H9 (cell line): ENCODE data around the gene ZNF786. TPM values are rescaled to one million over a fixed set of nuclear protein-coding genes. Genes with fewer than 3 reads are reported as not detected.

Source experiments
- DNase-seq: peaks from one replicate; pipeline ENCODE4 v3.0.0-alpha.2; 2017
- H2AFZ ChIP-seq: one replicate; pipeline ENCODE4 v1.6.1; 2013; ENCODE audit warnings: mild to moderate bottlenecking, low read length, control low read depth, moderate library complexity
- H2AK5ac ChIP-seq: 2 replicates; pipeline ENCODE4 v1.6.1; 2013; ENCODE audit warnings: low read length, control low read depth, mixed read lengths; ENCODE audit not compliant: insufficient read length
- H2BK120ac ChIP-seq: one replicate; pipeline ENCODE4 v1.6.1; 2013; ENCODE audit warnings: low read depth, mild to moderate bottlenecking, low read length, control low read depth, inconsistent platforms; ENCODE audit not compliant: poor library complexity, severe bottlenecking
- H2BK12ac ChIP-seq: 2 replicates; pipeline ENCODE4 v1.6.1; 2013; ENCODE audit warnings: low read length, control low read depth, mixed read lengths, low read depth; ENCODE audit not compliant: insufficient read length
- H2BK15ac ChIP-seq: 2 replicates; pipeline ENCODE4 v1.6.1; 2013; ENCODE audit warnings: low read depth, low read length, control low read depth
- H2BK20ac ChIP-seq: one replicate; pipeline ENCODE4 v1.6.1; 2013; ENCODE audit warnings: low read depth, mild to moderate bottlenecking, low read length, control low read depth, inconsistent platforms; ENCODE audit not compliant: poor library complexity, severe bottlenecking
- H2BK5ac ChIP-seq: 2 replicates; pipeline ENCODE4 v1.6.1; 2013; ENCODE audit warnings: low read length, control low read depth, mixed read lengths; ENCODE audit not compliant: insufficient read length
- H3K14ac ChIP-seq: 2 replicates; pipeline ENCODE4 v1.6.1; 2013; ENCODE audit warnings: low read length, control low read depth; ENCODE audit not compliant: insufficient read depth
- H3K18ac ChIP-seq: 2 replicates; pipeline ENCODE4 v1.6.1; 2013; ENCODE audit warnings: low read depth, mild to moderate bottlenecking, mixed read lengths, low read length, control low read depth; ENCODE audit not compliant: insufficient read length
- H3K23ac ChIP-seq: 2 replicates; pipeline ENCODE4 v1.6.1; 2013; ENCODE audit warnings: low read length, control low read depth, mixed read lengths, low read depth; ENCODE audit not compliant: insufficient read length
- H3K23me2 ChIP-seq: 2 replicates; pipeline ENCODE4 v1.6.1; 2013; ENCODE audit warnings: low read depth, mild to moderate bottlenecking, mixed read lengths, low read length, control low read depth; ENCODE audit not compliant: insufficient read length, poor library complexity, severe bottlenecking
- H3K27ac ChIP-seq: 2 replicates; pipeline ENCODE4 v1.5.1; 2013; ENCODE audit warnings: low read length, control low read depth, mixed read lengths, low read depth; ENCODE audit not compliant: insufficient read length
- H3K27me3 ChIP-seq: 2 replicates; pipeline ENCODE4 v1.6.1; 2013; ENCODE audit warnings: low read length, control low read depth, inconsistent platforms; ENCODE audit not compliant: insufficient read depth
- H3K4ac ChIP-seq: 2 replicates; pipeline ENCODE4 v1.6.1; 2013; ENCODE audit warnings: low read depth, mild to moderate bottlenecking, control low read depth, inconsistent platforms, low read length, moderate library complexity
- H3K4me1 ChIP-seq: 2 replicates; pipeline ENCODE4 v1.6.1; 2013; ENCODE audit warnings: low read length, control low read depth, inconsistent platforms; ENCODE audit not compliant: insufficient read depth
- H3K4me2 ChIP-seq: 2 replicates; pipeline ENCODE4 v1.6.1; 2013; ENCODE audit warnings: low read length, control low read depth, mixed read lengths; ENCODE audit not compliant: insufficient read length, insufficient read depth
- H3K56ac ChIP-seq: 2 replicates; pipeline ENCODE4 v1.6.1; 2013; ENCODE audit warnings: low read depth, mild to moderate bottlenecking, mixed read lengths, low read length, control low read depth; ENCODE audit not compliant: insufficient read length
- H3K79me1 ChIP-seq: 2 replicates; pipeline ENCODE4 v1.6.1; 2013; ENCODE audit warnings: low read depth, mild to moderate bottlenecking, moderate library complexity, low read length, control low read depth, inconsistent platforms; ENCODE audit not compliant: insufficient read depth, poor library complexity, severe bottlenecking
- H3K79me2 ChIP-seq: 2 replicates; pipeline ENCODE4 v1.6.1; 2013; ENCODE audit warnings: low read length, control low read depth, inconsistent platforms; ENCODE audit not compliant: insufficient read depth
- H3K9ac ChIP-seq: 2 replicates; pipeline ENCODE4 v1.6.1; 2013; ENCODE audit warnings: low read length, control low read depth, mixed read lengths; ENCODE audit not compliant: insufficient read length; ENCODE audit errors: extremely low read depth
- H3K9me3 ChIP-seq: one replicate; pipeline ENCODE4 v1.6.1; 2013; ENCODE audit warnings: low read depth, low read length, inconsistent platforms; ENCODE audit not compliant: control insufficient read depth
- H3T11ph ChIP-seq: one replicate; pipeline ENCODE4 v1.6.1; 2013; ENCODE audit warnings: mild to moderate bottlenecking, low read length, control low read depth, inconsistent platforms
- H4K20me1 ChIP-seq: one replicate; pipeline ENCODE4 v1.6.1; 2013; ENCODE audit not compliant: control insufficient read depth, insufficient read length, insufficient read depth
- H4K5ac ChIP-seq: 2 replicates; pipeline ENCODE4 v1.6.1; 2013; ENCODE audit warnings: low read depth, mild to moderate bottlenecking, mixed read lengths, low read length, control low read depth; ENCODE audit not compliant: insufficient read length
- H4K8ac ChIP-seq: replicated peaks from 2 replicates; pipeline ENCODE4 v1.6.1; 2013; ENCODE audit warnings: low read length, control low read depth, mixed read lengths, low read depth; ENCODE audit not compliant: insufficient read length
- H4K91ac ChIP-seq: 2 replicates; pipeline ENCODE4 v1.6.1; 2013; ENCODE audit warnings: low read depth, mild to moderate bottlenecking, moderate library complexity, mixed read lengths, low read length, control low read depth; ENCODE audit not compliant: insufficient read length
- H3K27ac Mint-ChIP-seq, 3 experiments: 2 replicates in 2 of 3; 3 replicates in 1 of 3; pipeline ENCODE4 v1.8.0; 2020 to 2021; ENCODE audit warnings: mixed read lengths in 3 of 3, mild to moderate bottlenecking in 1 of 3, moderate library complexity in 1 of 3
- H3K27me3 Mint-ChIP-seq: 2 replicates; pipeline ENCODE4 v1.8.0; 2021; ENCODE audit warnings: low read depth, mild to moderate bottlenecking, moderate library complexity, mixed read lengths
- H3K36me3 Mint-ChIP-seq, 3 experiments: 2 replicates in 2 of 3; 3 replicates in 1 of 3; pipeline ENCODE4 v1.8.0; 2020 to 2021; ENCODE audit warnings: low read depth in 3 of 3, mixed read lengths in 3 of 3; ENCODE audit not compliant: insufficient read depth in 1 of 3
- H3K4me1 Mint-ChIP-seq, 2 experiments: 2 replicates each; pipeline ENCODE4 v1.8.0; 2020; ENCODE audit warnings: mixed read lengths in 2 of 2
- H3K4me3 Mint-ChIP-seq, 2 experiments: 2 replicates in 1 of 2; 3 replicates in 1 of 2; pipeline ENCODE4 v1.8.0; 2020 to 2021; ENCODE audit warnings: mild to moderate bottlenecking in 2 of 2, mixed read lengths in 2 of 2, moderate library complexity in 1 of 2
- H3K9me3 Mint-ChIP-seq, 2 experiments: 2 replicates in 1 of 2; 3 replicates in 1 of 2; pipeline ENCODE4 v1.8.0; 2020; ENCODE audit warnings: mild to moderate bottlenecking in 2 of 2, mixed read lengths in 2 of 2, moderate library complexity in 1 of 2
- CTCF ChIP-seq: fragments of 200-600 bp; sonication (generic); conservative IDR thresholded peaks from 3 replicates; pipeline ENCODE4 v1.8.0; 2021; ENCODE audit warnings: antibody characterized with exemption, mild to moderate bottlenecking
- WGBS: extraction: QIAGEN DNeasy Blood & Tissue Kit; methylation state at CpG from one replicate; pipeline ENCODE4 v1.1.7; 2013; ENCODE audit warnings: missing lambda C conversion rate, low lambda C conversion rate, mixed read lengths; ENCODE audit not compliant: insufficient read length; ENCODE audit errors: extremely low coverage; 5-methylcytosine and 5-hydroxymethylcytosine counted together
- total RNA-seq: library from RNA; stranded (reverse); gene quantifications from 2 replicates; pipeline ENCODE4 v1.2.1, GENCODE V29; 2021

The ZNF786 gene
- total RNA-seq, 1 experiment from 2014 or later, result 25.1 TPM

DNA sequence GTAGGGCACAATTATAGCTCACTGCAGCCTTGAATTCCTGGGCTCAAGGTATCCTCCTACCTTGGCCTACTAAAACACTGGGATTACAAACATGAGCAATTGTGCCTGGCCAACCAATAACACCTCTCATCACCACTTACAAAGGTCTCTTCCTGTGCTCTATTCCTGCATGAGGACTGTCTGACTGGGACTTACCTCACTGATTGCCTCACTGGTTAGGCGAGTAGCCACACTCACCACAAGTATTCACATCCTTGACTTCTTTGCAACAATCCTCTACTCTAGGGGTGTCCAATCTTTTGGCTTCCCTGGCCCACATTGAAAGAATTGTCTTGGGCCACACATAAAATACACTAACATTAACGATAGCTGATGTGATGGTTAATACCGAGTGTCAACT lies 39.6 kb downstream of the ZNF786 start:
- Histone ChIP-seq H3K4ac (no peak overlapping the region), H3K79me1 (no peaks in the 10 kb centered on the region), H2BK5ac (no peak overlapping the region), H3T11ph (no peak overlapping the region), H3K79me2 (no peaks in the 10 kb centered on the region), H4K91ac (no peak overlapping the region), H2BK12ac (no peak overlapping the region), H3K4me1 (no peaks in the 10 kb centered on the region), H4K8ac (no peak overlapping the region), H2AK5ac (no peak overlapping the region), H3K23ac (no peak overlapping the region), H3K14ac (no peak overlapping the region), H3K4me2 (no peak overlapping the region), H3K9me3 (no peaks in the 10 kb centered on the region), H3K23me2 (no peaks in the 10 kb centered on the region), H2BK120ac (no peak overlapping the region), H2BK15ac (no peak overlapping the region), H3K27me3 (no peaks in the 10 kb centered on the region), H2AFZ (no peak overlapping the region), H4K5ac (no peak overlapping the region), H4K20me1 (no peaks in the 10 kb centered on the region), H3K18ac (no peak overlapping the region), H3K27ac (no peak overlapping the region), H3K9ac (no peak overlapping the region), H3K56ac (no peak overlapping the region), H2BK20ac (no peak overlapping the region)
- H3K27me3 Mint-ChIP-seq, result peaks cover 4% of the 10 kb centered on the region
- no peaks in the 10 kb centered on the region for H3K36me3 Mint-ChIP-seq
- no peak overlapping the region for H3K4me3 Mint-ChIP-seq
- no peak for TF ChIP-seq CTCF
- no peak overlapping the region for H3K27ac Mint-ChIP-seq
- no CpG with 5 or more reads among the region's 3 CpGs for WGBS
- no peak for DNase-seq
- no peaks in the 10 kb centered on the region for H3K9me3 Mint-ChIP-seq
- no peaks in the 10 kb centered on the region for H3K4me1 Mint-ChIP-seq
